NCI-H1092 (cell line): ENCODE results near the gene RALGPS2.

Source experiments
- DNase-seq: peaks from one replicate; lab custom pipeline; 2025; lab: John Stamatoyannopoulos, UW

The RALGPS2 gene

GRCh38 chr1:178966312-178966711 is 241.3 kb downstream of the RALGPS2 start:
- DNase-seq = no peak

GRCh38 chr1:178969226-178969987 is 244.4 kb downstream of the RALGPS2 start:
- DNase-seq = no peak

GRCh38 chr1:178970184-178970583 is 245.1 kb downstream of the RALGPS2 start:
- no peak for DNase-seq
